Adrenal gland (tissue), 5 donors: ENCODE results near the gene MYO1E.

ENCODE experiments used
- CTCF ChIP-seq, 6 experiments: fragments of 450-650 bp in 4 of 6; fragments of 200-600 bp in 2 of 6; sonication (generic) in 1 of 6; IDR thresholded peaks; 1 replicate in 5 of 6; 2 replicates in 1 of 6; pipeline versions ENCODE4 v1.5.1 to v1.8.0; 2016 to 2021; ENCODE audit warnings: antibody characterized with exemption in 6 of 6, mild to moderate bottlenecking in 2 of 6, moderate library complexity in 1 of 6
- POLR2A ChIP-seq, 2 donors: fragments of 450-650 bp; IDR thresholded peaks; one replicate each; pipeline ENCODE4 v1.6.1; 2017; ENCODE audit warnings: antibody characterized with exemption in 2 of 2, mild to moderate bottlenecking in 2 of 2, moderate library complexity in 1 of 2
- donor health status: DM: no; HTN: no; CAD: no.

DNA sequence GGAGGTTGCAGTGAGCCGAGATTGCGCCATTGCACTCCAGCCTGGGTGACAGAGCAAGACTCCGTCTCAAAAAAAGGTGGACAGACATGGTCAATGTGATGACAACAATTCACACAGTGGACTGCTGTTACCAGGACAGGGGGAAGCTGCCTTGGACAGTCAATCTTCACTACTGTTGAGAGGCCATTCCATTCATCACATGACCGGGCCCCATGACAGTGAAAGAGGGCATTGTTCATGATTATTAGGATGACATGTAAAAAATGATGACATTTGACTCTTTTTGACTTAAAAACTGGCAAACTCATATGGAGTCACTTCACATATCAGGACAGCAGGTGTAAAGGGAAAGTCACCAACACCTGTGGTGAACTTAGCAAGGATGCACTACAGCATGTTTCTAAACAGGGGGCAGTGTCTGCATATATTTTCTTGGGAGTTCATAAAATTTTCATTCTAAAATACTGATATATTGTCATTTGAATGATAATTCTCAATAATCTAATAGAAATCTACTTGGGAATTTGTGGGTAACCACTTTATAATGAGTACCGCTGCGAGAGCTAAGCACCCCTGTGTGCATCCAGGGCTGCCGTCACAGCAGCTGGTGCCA is 200.3 kb downstream of the MYO1E start:
- TF ChIP-seq CTCF (IDR thresholded peaks at IDR 0.05), result no peak
- TF ChIP-seq POLR2A (IDR thresholded peaks at IDR 0.05), result no peak
